Measurements from ENCODE around the gene LRFN3. TPM values are rescaled to one million over a fixed set of nuclear protein-coding genes. Genes with fewer than 3 reads are reported as not detected.

Gene LRFN3
- total and polyA plus RNA-seq, 2 of the 13 experiments (the other 11 are each of a cell fraction or from before 2014, with no cell fraction given): 0.74 to 1.6 TPM

GRCh38 chr19:35896643-35897040, 39.5 kb upstream of the LRFN3 start:
- POLR2A ChIA-PET: no interaction called here
- no peaks in the 10 kb centered on the region for H3K79me2 ChIP-seq (ENCODE audit: insufficient read depth, low read length)
- H2AFZ ChIP-seq (ENCODE audit: low read length): no peak overlapping the region
- H4K20me1 ChIP-seq (ENCODE audit: insufficient read depth, low read length): no peaks in the 10 kb centered on the region
- H3K9me3 ChIP-seq (ENCODE audit: low read length): no peaks in the 10 kb centered on the region
- no peak overlapping the region for H3K9ac ChIP-seq (ENCODE audit: insufficient read depth, low read depth, low read length)
- TF ChIP-seq GABPA (IDR thresholded peaks at IDR 0.05; ENCODE audit: low read depth, low read length): no peak
- TF ChIP-seq GABPA (CRISPR knock-in tag; IDR thresholded peaks at IDR 0.05; ENCODE audit: low read depth): no peak
- no peak for TF ChIP-seq TAF15 (IDR thresholded peaks at IDR 0.05; ENCODE audit: low read depth, low read length, poor library complexity, severe bottlenecking)
- TF ChIP-seq CREB3 (CRISPR knock-in tag; IDR thresholded peaks at IDR 0.05): no peak
- no peak for TF ChIP-seq SETDB1 (CRISPR knock-in tag; IDR thresholded peaks at IDR 0.05; ENCODE audit: borderline replicate concordance)
- no peak for TF ChIP-seq ZNF451 (CRISPR knock-in tag; IDR thresholded peaks at IDR 0.05)
- TF ChIP-seq ZNF709 (CRISPR knock-in tag; IDR thresholded peaks at IDR 0.05): no peak
- TF ChIP-seq GTF3A (CRISPR knock-in tag; conservative IDR thresholded peaks at IDR 0.05): no peak
- TF ChIP-seq SMAD1 (CRISPR knock-in tag; IDR thresholded peaks at IDR 0.05; ENCODE audit: borderline replicate concordance, low read depth): no peak
- no peak for TF ChIP-seq CHD2 (IDR thresholded peaks at IDR 0.05; ENCODE audit: low read depth, low read length)
- TF ChIP-seq GATA4 (IDR thresholded peaks at IDR 0.05; ENCODE audit: borderline replicate concordance, low read depth): no peak
- TF ChIP-seq ZNF749 (CRISPR knock-in tag; IDR thresholded peaks at IDR 0.05; ENCODE audit: borderline replicate concordance): no peak
- TF ChIP-seq E2F1 (CRISPR knock-in tag; IDR thresholded peaks at IDR 0.05): no peak
- no peak for TF ChIP-seq SOX5 (CRISPR knock-in tag; IDR thresholded peaks at IDR 0.05; ENCODE audit: borderline replicate concordance)
- TF ChIP-seq MIER2 (CRISPR knock-in tag; IDR thresholded peaks at IDR 0.05): no peak
- TF ChIP-seq NKX3-1 (CRISPR knock-in tag; IDR thresholded peaks at IDR 0.05): no peak
- TF ChIP-seq DPF2 (CRISPR knock-in tag; IDR thresholded peaks at IDR 0.05; ENCODE audit: borderline replicate concordance, low read depth): no peak
- no peak for FAIRE-seq
- H3K27me3 ChIP-seq (ENCODE audit: control insufficient read depth in 1 of 2, insufficient read depth in 2 of 2, low read length in 2 of 2): no peaks in the 10 kb centered on the region
- DNase-seq (ENCODE audit: low spot score): no peak
- intact Hi-C loops (cut with micrococcal nuclease; ENCODE audit: unreplicated experiment) (no loop called here), in situ Hi-C loops (cut with HindIII; ENCODE audit: extremely low pct_ligation_motif_present, low pct_unique_long_range_greater_than_20kb) (no loop called here)
- no peak overlapping the region for H3K27ac ChIP-seq (ENCODE audit: extremely low read length, insufficient read depth, low read length)
- ATAC-seq: no peak
- peaks cover 4 to 19% of the 10 kb centered on the region in 2 experiments; a peak in 2 of 5 replicates for H3K36me3 ChIP-seq (replicated peaks in 1 of 2; ENCODE audit: control insufficient read depth in 1 of 2, insufficient read depth in 2 of 2, low read length in 2 of 2)
- H3K4me1 ChIP-seq (ENCODE audit: insufficient read depth, low read length): peaks cover 16% of the 10 kb centered on the region
- BruUV-seq (replicated peaks): no TSS peak
- 93% methylated on average over 5 of the region's 13 CpGs for WGBS (ENCODE audit: low lambda C conversion rate)
- CTCF ChIA-PET (ENCODE audit: low intra/inter-chr PET ratio, low total read pairs): no interaction called here
- no peak overlapping the region for H3K4me2 ChIP-seq (ENCODE audit: low read depth, low read length)
- no peak overlapping the region for H3K4me3 ChIP-seq (replicated peaks in 1 of 3; ENCODE audit: insufficient read depth in 1 of 3, low read depth in 2 of 3, low read length in 3 of 3)

All from HepG2 (cell line).